K562 (cell line): ENCODE data around the gene NMT1. TPM values are rescaled to one million over a fixed set of nuclear protein-coding genes. Genes with fewer than 3 reads are reported as not detected.
A peak's percentile ranks its signal among the peaks of the same experiment; 100 is the strongest.

ENCODE experiments used
- ADNP ChIP-seq: fragments of 200-800 bp; sonication (Bioruptor generic); IDR thresholded peaks from 2 replicates; pipeline ENCODE4 v1.6.1; 2016; ENCODE audit warnings: missing genetic modification characterization, missing compliant biosample characterization
- BRF1 ChIP-seq: IDR thresholded peaks from 3 replicates; pipeline ENCODE4 v1.6.1; 2011; ENCODE audit warnings: borderline replicate concordance, mild to moderate bottlenecking; ENCODE audit not compliant: insufficient read length; ENCODE audit errors: extremely low read depth
- CHCHD3 ChIP-seq: fragments of 250-450 bp; sonication (Bioruptor Pico); IDR thresholded peaks from 2 replicates; pipeline ENCODE4 v2.1.2; 2022; ENCODE audit warnings: mild to moderate bottlenecking
- CXXC5 ChIP-seq: fragments of 250-450 bp; sonication (Bioruptor Pico); IDR thresholded peaks from 2 replicates; pipeline ENCODE4 v1.8.0; 2022; ENCODE audit warnings: inconsistent platforms, mild to moderate bottlenecking, moderate library complexity
- ELF1 ChIP-seq: fragments of 200-800 bp; sonication (Bioruptor generic); IDR thresholded peaks from 2 replicates; pipeline ENCODE4 v1.6.1; 2016; ENCODE audit warnings: missing genetic modification characterization, missing compliant biosample characterization
- ETS2 ChIP-seq: IDR thresholded peaks from 2 replicates; pipeline ENCODE4 v1.6.1; 2016; ENCODE audit warnings: borderline replicate concordance, missing genetic modification characterization, mild to moderate bottlenecking, moderate library complexity, missing compliant biosample characterization; ENCODE audit not compliant: poor library complexity, severe bottlenecking
- MXI1 ChIP-seq: IDR thresholded peaks from 2 replicates; pipeline ENCODE4 v1.6.1; 2011; ENCODE audit warnings: low read depth, mild to moderate bottlenecking, improper control_type of control experiment, low read length
- RBM17 ChIP-seq: fragments of 200-400 bp; formaldehyde crosslinking; IDR thresholded peaks from 2 replicates; pipeline ENCODE4 v1.6.1; 2017; ENCODE audit warnings: low read depth, mild to moderate bottlenecking, low read length, borderline replicate concordance
- SMC3 ChIP-seq: conservative IDR thresholded peaks from 2 replicates; pipeline ENCODE4 v1.6.1; 2011; ENCODE audit warnings: low read depth, low read length, improper control_type of control experiment; ENCODE audit not compliant: insufficient read depth
- polyA plus RNA-seq, 8 experiments: library from polyadenylated mRNA; depleted of rRNA in 4 of 8; stranded (reverse) in 5 of 8; unstranded in 3 of 8; fragments of >200 nt; fragmentation: Nextera tagmentation in 2 of 8; fragmentation: Illumina TruSeq in 1 of 8; extraction: Ambion mirVana in 2 of 8; extraction: Trizol in 1 of 8; gene quantifications; 2 replicates each; pipeline versions ENCODE4 v1.2.1 to v1.2.3, GENCODE V29; 2011 to 2014; ENCODE audit warnings: inconsistent platforms in 1 of 8, missing spikeins in 1 of 8
- total RNA-seq, 7 experiments: library from RNA; depleted of rRNA in 6 of 7; stranded (reverse); fragments of >200 nt in 6 of 7; fragmentation: Illumina TruSeq in 2 of 7; extraction: Trizol in 2 of 7; gene quantifications; 2 replicates each; pipeline versions ENCODE4 v1.2.1 to v1.2.3, GENCODE V29; 2011 to 2021; ENCODE audit warnings: low replicate concordance in 1 of 7
- TF ChIP-seq, protein P1 (sequence below): fragments of 250-450 bp; sonication (Bioruptor Pico); IDR thresholded peaks from 2 replicates; pipeline ENCODE4 v1.9.0; 2021; ENCODE audit warnings: mild to moderate bottlenecking, inconsistent platforms
- TF ChIP-seq, protein P2 (sequence below): fragments of 200-400 bp; formaldehyde crosslinking; IDR thresholded peaks from 2 replicates; pipeline ENCODE4 v1.6.1; 2017; ENCODE audit warnings: mild to moderate bottlenecking, low read depth, low read length, moderate library complexity
- TF ChIP-seq, protein P3 (sequence below), 3 experiments: fragments of 200-800 bp in 1 of 3; sonication (Bioruptor generic) in 1 of 3; sonication (generic) in 1 of 3; formaldehyde crosslinking in 1 of 3; IDR thresholded peaks; 2 replicates each; pipeline versions ENCODE4 v1.6.1 to v1.8.0; 2016 to 2022; ENCODE audit warnings: mild to moderate bottlenecking in 2 of 3, missing compliant biosample characterization in 2 of 3, missing genetic modification characterization in 2 of 3, missing genetic modification reagents in 1 of 3
- TF ChIP-seq, protein P4 (sequence below): sonication (generic); IDR thresholded peaks from 2 replicates; pipeline ENCODE4 v1.6.1; 2016
- TF ChIP-seq, protein P5 (sequence below), 2 experiments: IDR thresholded peaks in 1 of 2; conservative IDR thresholded peaks in 1 of 2; 2 replicates each; pipeline ENCODE4 v1.6.1; 2016; ENCODE audit warnings: low read depth in 2 of 2, mild to moderate bottlenecking in 1 of 2, missing compliant biosample characterization in 1 of 2, missing genetic modification characterization in 1 of 2, moderate library complexity in 1 of 2

The NMT1 gene
- total and polyA plus RNA-seq, 9 of the 15 experiments (the other 6 are each of a cell fraction or from before 2014, with no cell fraction given), result 86.7 to 569 (median 213) TPM

DNA sequence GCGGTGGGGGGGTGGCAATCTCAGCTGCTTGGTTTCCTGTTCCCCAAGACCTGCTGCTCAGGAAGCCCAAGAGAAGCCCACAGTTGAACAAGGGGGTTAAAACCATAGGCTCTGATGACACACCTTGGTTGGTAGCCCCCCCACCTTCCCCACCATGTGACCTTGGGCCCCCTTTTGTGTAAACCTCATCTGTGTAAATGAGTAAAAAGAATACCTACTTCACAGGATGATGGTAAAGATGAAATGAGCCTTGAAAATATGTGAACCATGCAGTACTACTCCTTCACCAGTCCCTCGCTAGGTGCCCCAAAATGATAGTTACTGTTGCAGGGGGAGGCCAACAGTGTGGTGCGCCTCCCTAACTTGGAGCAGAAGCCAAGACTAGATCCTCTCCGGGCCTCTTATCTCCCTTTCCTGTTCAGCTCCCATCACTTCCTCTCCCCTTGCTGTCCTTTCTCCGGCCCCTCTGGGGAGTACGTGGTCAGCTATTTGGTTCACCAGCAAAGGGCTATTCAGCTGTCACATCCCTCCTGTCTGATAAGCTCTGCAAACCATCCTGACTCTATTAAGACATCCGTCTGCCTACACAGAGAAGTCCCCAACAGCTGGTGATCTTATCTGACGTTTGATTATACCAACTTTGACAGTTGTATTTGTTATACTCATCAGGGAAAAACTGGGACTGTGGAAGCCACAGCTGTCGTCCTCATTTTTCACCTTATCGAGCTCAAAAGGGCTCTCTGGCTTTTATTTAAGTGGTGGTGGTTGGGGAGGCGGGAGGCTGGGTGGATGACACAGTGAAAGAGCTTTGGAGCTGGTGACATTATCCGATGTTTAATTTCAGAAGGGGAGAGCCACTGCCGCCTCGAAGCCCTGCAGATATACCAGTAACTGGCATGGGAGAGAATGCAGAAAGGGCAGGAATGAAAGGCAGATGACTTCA, 29.6 kb upstream of the NMT1 start (continued):
- TF ChIP-seq, protein P1, sequence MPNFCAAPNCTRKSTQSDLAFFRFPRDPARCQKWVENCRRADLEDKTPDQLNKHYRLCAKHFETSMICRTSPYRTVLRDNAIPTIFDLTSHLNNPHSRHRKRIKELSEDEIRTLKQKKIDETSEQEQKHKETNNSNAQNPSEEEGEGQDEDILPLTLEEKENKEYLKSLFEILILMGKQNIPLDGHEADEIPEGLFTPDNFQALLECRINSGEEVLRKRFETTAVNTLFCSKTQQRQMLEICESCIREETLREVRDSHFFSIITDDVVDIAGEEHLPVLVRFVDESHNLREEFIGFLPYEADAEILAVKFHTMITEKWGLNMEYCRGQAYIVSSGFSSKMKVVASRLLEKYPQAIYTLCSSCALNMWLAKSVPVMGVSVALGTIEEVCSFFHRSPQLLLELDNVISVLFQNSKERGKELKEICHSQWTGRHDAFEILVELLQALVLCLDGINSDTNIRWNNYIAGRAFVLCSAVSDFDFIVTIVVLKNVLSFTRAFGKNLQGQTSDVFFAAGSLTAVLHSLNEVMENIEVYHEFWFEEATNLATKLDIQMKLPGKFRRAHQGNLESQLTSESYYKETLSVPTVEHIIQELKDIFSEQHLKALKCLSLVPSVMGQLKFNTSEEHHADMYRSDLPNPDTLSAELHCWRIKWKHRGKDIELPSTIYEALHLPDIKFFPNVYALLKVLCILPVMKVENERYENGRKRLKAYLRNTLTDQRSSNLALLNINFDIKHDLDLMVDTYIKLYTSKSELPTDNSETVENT (CRISPR knock-in tag), result no peak
- TF ChIP-seq SMC3 (no peak), MXI1 (no peak), CXXC5 (peak; percentile 63), ADNP (no peak), ELF1 (tag) (no peak), CHCHD3 (CRISPR knock-in tag) (no peak), RBM17 (no peak), BRF1 (no peak), ETS2 (tag) (no peak)
- TF ChIP-seq, protein P2, sequence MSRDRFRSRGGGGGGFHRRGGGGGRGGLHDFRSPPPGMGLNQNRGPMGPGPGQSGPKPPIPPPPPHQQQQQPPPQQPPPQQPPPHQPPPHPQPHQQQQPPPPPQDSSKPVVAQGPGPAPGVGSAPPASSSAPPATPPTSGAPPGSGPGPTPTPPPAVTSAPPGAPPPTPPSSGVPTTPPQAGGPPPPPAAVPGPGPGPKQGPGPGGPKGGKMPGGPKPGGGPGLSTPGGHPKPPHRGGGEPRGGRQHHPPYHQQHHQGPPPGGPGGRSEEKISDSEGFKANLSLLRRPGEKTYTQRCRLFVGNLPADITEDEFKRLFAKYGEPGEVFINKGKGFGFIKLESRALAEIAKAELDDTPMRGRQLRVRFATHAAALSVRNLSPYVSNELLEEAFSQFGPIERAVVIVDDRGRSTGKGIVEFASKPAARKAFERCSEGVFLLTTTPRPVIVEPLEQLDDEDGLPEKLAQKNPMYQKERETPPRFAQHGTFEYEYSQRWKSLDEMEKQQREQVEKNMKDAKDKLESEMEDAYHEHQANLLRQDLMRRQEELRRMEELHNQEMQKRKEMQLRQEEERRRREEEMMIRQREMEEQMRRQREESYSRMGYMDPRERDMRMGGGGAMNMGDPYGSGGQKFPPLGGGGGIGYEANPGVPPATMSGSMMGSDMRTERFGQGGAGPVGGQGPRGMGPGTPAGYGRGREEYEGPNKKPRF, result no peak
- TF ChIP-seq, protein P3, sequence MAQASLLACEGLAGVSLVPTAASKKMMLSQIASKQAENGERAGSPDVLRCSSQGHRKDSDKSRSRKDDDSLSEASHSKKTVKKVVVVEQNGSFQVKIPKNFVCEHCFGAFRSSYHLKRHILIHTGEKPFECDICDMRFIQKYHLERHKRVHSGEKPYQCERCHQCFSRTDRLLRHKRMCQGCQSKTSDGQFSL (CRISPR knock-in tag; IDR thresholded peaks at IDR 0.05), result no peak
- TF ChIP-seq, protein P3 (tag; IDR thresholded peaks at IDR 0.05), result no peak; a peak in 1 of 4 replicates
- TF ChIP-seq, protein P4, sequence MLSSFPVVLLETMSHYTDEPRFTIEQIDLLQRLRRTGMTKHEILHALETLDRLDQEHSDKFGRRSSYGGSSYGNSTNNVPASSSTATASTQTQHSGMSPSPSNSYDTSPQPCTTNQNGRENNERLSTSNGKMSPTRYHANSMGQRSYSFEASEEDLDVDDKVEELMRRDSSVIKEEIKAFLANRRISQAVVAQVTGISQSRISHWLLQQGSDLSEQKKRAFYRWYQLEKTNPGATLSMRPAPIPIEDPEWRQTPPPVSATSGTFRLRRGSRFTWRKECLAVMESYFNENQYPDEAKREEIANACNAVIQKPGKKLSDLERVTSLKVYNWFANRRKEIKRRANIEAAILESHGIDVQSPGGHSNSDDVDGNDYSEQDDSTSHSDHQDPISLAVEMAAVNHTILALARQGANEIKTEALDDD, result peak; percentile 68; the same call in 1 of the 2 replicates
- TF ChIP-seq, protein P5, sequence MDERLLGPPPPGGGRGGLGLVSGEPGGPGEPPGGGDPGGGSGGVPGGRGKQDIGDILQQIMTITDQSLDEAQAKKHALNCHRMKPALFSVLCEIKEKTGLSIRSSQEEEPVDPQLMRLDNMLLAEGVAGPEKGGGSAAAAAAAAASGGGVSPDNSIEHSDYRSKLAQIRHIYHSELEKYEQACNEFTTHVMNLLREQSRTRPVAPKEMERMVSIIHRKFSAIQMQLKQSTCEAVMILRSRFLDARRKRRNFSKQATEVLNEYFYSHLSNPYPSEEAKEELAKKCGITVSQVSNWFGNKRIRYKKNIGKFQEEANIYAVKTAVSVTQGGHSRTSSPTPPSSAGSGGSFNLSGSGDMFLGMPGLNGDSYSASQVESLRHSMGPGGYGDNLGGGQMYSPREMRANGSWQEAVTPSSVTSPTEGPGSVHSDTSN (CRISPR knock-in tag; IDR thresholded peaks at IDR 0.05; ENCODE audit: low read depth), result no peak
- TF ChIP-seq, protein P5 (tag; conservative IDR thresholded peaks at IDR 0.05; ENCODE audit: low read depth), result peak; percentile 87
